NCI-H524 (cell line): Measurements from ENCODE around the gene SNX25.

ENCODE experiments used
- DNase-seq, 2 experiments: peaks; one replicate each; lab custom pipeline; 2025; lab: John Stamatoyannopoulos, UW

Gene SNX25

DNA sequence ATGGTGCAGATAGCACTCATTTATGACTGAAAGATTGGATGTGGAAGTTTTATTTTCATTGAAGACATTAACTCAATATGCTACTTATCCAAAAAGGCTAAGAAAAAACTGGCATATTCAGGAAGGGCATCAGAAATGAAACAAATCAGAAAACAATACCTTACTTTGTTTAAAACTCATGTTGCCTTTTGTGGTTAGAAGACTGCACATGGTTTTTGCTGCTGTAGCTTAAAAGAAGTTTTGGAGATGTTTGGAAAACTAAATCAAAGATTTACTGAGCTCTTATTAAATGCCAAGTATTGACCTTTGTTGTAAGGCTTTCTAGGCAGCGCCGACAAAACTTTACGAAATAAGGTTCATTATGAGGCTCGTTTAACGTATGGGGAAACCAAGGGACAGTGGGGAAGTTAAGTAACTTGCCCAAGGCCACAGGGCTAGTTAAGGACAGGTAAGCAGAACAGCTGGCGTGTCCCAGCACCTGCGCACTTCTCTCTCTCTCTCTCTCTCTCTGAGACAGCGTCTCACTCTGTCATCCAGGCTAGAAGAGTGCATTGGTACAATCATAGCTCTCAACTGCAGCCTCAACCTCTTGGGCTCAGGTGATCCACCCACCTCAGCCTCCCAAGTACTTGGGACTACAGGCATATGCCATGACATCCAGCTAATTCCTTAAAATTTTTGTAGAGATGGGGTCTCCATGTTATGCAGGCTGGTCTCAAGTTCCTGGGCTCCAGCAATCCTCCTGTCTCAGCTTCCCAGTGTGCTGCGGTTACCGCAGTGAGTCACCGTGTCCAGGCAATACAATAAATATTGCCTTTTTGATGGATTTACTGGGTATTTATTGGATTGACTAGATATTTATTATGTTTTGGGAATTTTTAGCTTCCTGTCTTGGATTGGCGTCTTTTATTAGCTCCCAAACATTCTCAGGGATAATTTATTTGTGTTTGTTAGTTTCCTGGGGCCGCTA, 170.2 kb downstream of the SNX25 start:
- DNase-seq: no peak

DNA sequence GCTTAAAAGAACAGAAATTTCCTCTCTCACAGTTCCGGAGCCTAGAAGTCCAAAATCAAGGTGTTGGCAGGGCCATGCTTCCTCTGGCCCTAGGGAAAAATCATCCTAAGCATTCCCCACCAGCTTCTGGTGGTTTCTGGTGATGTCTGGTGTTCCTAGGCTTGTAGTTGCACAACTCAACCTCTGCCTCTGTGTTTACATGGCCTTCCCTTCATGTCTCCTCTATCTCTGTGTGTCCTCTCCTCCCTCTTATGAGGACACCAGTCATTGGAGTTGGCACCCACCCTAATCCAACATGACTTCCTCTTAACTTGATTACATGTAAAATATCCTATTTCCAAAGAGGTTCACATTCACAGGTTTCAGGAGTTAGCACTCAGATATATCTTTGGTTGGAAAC, 170.9 kb downstream of the SNX25 start:
- no peak for DNase-seq

DNA sequence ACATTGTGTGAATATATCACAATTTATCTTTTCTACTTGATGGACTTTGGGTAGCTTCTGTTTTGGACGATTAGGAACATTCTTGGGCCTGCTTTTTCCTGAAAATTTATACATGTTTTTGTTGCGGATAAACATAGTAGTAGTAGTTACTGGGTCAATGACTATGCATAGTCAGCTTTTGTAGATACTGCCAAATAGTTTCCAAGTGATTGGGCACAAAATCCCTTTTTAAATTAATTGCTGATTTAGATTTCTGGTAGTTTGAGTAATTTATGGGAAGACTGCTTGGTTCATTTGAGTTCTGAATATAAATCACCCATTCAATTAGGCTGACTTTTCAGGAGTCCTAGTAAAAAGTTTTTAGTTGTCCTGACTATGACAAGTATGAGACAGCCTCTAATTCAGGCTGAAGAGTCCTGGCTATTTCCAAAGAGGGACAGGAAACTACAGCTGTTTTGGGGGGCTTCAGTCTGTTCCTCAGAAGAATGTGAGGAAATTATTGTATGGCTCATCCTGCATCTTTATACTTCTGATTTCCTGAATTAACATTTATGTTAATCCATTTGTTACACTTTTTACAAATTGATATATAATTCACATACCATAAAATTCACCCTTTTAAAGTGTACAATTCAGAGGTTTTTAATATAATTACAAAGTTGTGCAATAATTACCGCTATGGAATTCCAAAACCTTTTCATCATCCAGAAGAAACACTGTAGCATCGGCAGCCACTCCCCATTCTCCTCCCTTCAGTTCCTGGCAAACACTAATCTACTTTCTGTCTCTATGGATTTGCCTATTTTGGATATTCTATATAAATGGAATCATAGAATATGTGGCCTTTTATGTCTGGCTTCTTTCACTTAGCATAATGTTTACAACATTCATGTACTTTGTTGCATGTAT, 172.1 kb downstream of the SNX25 start:
- DNase-seq: no peak

DNA sequence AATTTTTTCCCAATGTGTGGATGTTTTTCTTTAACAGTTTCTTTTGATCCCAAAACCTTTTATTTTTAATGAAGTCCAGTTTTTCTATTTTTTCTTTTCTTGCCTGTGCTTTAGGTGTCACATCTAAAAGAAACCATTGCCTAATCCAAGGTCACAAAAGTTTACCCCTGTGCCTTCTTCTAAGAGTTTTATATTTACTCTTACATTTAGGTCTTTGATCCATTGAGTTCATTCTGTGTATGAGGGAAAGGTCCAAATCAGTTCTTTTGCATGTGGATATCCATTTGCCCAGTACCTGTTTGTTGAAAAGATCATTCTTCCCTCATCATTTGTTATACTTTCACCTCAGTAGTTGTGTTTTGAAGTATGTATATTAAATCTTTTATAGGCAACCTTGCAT, 173.4 kb downstream of the SNX25 start:
- DNase-seq: no peak

DNA sequence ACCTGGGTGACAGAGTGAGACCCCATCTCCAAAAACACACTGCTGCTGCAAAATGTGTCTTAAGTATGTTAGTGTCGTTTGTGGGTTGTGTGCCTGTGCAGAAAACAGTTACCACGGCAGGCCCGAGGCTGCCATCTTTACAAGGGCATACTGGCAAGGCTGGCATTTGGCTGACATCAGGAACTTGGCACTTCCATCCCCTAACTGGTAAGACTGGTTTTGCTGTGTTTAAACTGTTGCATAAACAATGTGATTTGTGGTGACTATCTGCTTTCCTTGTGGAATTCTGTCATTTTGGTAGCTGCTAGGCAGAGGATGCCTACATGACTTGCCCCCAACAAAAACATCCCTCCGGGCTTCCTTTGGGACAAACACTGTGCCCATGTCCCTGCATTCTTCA, 174.1 kb downstream of the SNX25 start:
- no peak for DNase-seq

DNA sequence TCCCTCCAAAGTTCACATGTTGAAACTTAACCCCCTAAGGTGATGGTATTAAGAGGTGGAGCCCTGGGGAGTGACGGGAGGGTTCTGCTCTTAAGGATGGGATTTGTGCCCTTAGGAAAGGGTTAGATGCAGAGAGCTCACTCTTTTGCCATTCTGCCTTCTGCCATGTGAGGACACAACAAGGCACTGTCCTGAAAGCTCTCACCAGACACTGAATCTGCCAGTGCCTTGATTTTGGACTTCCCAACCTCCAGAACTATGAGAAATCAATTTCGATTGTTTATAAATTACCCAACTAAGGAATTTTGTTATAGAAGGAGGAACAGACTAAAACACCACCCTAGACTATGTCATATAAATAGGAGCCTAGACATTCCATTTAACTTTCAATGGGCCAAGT, 174.7 kb downstream of the SNX25 start:
- DNase-seq: no peak

DNA sequence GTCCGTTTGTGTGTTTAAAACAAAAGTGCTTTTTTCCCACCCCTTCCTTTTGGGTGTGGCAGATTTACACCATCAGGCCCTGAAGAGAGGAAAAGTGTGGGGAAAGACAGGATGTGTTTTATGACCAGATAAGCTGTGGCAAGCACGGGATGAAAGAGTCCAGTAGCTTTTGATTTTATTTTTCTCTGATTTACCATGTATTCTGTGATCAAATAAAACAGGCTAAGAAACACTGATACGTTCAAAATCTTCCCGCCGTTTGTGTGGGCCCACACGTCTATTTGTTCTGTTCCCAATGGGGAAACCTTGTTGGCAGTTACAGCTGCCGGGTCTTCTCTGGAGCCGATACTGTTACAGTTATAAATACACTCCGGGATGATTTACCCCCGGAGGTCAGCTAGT, 175.5 kb downstream of the SNX25 start:
- DNase-seq: no peak

DNA sequence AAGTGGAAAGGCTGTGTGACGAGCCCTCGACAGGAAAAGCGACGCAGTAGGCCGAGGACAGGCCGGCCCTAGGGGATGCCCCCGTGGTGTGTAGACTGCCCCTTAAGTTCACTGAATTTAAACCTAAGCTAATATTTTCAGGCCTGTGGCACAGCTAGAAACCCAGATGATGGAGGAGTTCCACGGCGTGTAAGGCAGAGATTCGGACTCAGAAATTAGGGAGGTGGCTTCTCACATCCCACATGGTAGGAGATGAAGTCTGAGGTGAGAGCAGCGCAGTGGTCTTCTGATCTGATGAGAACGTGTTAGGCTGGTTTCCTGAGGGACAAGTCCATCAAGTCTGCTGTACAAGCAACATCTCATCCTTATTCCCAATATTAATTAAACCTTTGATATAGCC, 178.6 kb downstream of the SNX25 start:
- no peak for DNase-seq

DNA sequence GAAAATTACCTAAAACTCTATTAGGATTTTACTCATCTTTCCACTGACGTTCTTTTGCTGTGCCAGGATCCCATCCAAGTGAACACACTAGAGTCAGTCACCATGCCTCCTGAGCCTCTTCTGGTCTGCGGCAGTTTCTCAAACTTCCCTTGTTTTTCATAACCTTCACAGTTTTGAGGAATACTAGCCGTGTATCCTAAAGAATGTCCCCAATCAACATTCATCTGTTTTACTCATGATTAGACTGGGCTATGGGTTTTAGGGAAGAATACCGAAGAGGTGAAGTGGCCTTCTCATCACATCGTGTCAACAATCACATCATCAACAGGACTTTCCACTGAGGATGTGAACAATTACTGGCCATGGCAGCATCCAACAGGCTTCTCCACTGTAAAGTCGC, 181.5 kb downstream of the SNX25 start:
- DNase-seq: no peak

DNA sequence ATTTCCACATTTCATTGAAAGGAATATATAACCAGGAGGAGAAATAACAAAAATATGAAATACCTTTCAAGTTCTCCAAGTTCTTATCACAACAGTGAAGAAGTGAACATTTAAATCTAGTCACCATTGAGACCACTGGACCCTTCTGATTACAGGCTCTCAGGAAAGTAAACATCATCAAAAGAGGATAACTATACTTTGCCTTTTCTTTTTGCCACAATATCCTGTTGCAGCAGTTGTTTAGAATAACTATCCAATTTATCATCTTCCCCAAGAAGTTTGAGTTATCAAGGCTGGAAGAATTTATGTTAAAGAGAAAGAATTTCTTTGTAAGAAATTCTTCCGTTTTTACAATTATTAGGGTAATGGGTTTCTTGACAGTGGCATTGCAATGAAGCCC, 182.8 kb downstream of the SNX25 start:
- DNase-seq: no peak

DNA sequence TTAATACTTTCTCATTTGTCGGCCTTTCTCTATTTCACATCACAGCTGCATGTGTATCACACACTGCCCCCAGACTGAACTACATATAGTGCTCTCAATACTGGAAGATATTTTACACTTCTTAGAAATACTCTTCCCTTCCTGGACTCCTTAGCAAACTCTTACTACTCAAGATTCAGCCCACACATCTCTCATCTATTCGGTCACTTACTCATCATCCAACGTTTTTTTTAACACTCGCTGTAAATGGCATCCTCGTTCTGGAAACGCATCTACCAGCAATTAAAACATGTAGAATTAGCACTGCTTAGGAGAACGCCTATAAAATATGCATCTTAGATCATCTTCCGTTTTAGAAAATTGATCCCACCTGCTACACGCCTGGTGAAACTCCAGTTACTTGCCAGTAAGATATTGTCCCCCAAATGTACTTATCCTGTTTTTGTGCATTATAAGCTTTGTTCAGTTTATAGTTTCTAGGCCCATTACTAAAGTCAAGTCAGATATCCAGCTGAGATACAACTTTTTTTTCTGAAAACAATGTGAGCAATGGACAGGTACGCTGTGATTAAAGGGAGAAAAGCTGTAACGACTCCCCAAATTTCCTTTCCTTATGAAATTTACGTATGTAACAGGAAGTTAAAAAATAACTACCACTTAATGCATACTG, 185.3 kb downstream of the SNX25 start:
- no peak for DNase-seq

DNA sequence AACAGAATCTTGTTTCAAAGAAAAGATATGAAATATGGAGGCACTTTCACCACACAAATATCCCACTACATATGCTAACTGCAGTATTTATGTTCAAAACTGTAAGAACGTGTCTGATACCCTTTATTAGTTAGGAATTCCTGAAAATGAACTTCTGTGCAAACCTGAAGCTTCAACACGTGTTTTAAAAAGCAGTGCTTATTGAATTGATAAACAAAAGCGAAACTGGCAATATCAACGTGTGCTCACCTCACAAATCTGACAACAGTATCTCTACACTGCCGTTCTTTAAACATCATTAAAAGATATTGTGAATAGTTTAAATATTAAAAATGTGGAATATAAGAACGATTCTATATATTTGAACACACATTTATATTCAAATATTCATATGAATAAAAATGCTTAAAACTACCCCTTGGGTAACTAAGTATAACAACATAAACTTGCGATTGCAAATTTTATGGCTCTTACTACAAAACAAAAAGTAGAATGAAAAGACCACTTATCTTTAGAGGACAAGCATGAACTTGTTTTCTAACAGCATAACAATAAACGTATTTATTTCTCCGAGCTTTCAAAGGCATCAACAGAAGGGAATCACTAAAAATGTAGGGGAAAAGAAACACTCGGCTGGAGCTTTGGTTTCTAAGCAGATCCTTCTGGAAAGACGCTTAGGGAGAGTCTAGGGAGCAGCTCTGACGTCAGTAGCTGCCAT, 186.0 kb downstream of the SNX25 start, which contains the start of gene LRP2BP:
Gene LRP2BP, minus strand, starts transcription at position 687 of the 718 bp plus-strand sequence. CDS start 17,738 bp downstream, outside the sequence.
- DNase-seq: no peak

DNA sequence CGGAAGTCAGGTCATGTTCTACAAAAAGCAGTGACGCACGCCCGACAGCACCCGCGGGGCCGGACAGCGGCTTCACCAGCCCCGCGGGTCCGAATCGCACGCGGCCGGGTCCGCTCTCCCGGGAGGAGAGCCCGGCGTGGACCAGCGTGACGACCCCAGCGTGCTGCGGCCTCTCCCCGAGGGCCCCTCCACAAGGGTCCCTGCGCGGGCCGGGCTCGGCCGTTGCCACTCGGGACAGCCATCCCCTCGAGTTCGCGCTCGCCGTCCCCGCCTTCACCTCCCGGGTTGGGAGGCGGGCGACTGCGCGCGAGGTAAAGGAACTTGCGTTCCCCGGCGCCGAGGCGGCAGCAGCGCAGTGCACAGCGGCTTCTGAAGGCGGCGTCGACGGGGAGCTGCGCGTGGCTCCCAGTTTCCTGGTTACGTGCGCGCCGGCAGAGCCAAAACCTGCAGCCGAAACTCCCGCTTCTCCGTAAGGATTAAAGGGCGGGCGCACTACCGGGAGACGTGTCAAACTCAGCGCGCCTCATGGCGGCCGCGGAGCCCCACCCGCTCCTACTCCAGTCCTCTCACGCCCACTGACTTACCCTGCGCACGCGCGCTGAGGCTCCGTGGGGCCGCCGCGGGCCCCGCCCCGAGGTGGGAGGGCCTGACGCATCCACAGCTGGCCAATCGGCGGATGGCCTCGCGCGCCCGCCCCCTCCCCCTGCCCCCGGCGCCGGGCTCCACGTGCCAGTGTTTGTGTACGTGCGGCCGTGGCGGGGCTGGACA, 186.7 kb downstream of the SNX25 start:
- peak; percentile 90 to 93 for DNase-seq

DNA sequence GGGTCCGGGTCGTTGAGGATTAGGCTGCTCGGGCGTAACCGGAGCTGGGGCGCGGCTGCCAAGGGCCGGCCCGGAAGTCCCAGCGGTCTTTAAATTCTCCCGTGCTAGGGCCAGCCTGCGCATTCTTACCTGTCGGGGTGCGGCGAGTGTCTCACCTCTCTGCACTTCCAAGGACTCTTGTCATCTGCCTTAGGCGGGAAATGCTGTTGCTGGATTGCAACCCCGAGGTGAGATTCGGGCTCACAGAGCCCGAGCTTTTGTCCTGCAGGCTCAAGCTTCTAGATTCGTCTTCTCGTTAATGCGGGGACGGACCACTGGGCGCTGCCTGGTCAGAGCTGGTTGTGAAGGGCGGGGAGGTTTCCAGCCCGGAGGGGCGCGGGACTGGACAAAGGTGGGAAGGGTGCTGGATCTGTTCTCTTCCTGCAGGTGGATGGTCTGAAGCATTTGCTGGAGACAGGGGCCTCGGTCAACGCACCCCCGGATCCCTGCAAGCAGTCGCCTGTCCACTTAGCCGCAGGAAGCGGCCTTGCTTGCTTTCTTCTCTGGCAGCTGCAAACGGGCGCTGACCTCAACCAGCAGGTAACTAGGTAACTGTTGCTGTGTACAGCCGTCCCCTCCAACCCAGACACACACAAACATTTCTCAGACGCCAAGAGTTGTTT, 187.5 kb downstream of the SNX25 start, which contains the start of gene ANKRD37:
Gene ANKRD37, plus strand, starts transcription at position 118 of the 662 bp plus-strand sequence. Its CDS starts 83 bp downstream, at position 201.
- peak in 1 of 2 experiments; percentile 42 for DNase-seq

DNA sequence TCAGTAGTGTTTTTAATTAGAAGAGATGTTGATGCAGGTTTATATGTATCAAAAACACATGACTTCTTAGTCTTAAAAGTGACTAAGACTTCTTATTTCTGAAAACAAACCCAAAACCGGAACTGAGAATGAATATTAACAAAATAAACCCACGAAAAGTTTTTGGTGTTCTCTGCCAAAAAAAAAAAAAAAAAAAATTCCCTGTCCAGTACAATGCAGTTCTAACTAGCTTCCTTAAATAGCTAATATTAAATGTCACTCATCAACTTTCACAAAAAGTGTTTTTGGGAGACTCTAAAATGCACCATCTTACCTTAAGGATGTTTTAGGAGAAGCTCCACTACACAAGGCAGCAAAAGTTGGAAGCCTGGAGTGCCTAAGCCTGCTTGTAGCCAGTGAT, 189.2 kb downstream of the SNX25 start:
- no peak for DNase-seq

DNA sequence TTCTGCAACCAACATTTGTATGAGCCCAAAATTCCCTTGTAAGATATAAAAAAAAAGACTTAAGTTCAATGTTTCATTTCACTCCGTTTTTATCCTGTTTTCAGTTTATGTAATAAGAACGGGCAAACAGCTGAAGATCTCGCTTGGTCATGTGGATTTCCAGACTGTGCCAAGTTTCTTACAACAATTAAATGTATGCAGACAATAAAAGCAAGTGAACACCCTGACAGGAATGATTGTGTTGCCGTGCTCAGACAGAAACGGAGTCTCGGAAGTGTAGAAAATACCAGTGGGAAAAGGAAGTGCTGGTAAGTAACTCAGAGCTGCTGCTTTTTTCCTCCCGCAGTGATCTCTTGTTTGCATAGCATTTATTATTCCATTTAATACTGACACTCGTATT, 190.1 kb downstream of the SNX25 start:
- peak in 1 of 2 experiments; percentile 39 for DNase-seq

DNA sequence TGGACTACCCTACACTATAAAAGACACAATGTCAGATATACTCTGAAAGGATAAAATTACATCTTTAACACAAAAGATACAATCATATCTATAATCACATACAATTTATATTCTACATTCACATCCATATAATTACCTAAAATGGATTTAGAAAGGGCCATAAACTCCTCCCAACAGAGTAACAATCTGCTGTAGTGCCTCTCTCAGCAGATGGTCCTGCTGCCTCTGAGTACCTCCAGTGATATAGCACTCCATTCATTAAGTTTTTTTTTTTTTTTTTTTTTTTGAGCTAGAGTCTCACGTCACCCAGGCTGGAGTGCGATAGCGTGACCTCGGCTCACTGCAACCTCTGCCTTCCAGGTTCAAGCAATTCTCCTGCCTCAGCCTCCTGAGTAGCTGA, 194.6 kb downstream of the SNX25 start:
- DNase-seq: peak; percentile 44 to 76

DNA sequence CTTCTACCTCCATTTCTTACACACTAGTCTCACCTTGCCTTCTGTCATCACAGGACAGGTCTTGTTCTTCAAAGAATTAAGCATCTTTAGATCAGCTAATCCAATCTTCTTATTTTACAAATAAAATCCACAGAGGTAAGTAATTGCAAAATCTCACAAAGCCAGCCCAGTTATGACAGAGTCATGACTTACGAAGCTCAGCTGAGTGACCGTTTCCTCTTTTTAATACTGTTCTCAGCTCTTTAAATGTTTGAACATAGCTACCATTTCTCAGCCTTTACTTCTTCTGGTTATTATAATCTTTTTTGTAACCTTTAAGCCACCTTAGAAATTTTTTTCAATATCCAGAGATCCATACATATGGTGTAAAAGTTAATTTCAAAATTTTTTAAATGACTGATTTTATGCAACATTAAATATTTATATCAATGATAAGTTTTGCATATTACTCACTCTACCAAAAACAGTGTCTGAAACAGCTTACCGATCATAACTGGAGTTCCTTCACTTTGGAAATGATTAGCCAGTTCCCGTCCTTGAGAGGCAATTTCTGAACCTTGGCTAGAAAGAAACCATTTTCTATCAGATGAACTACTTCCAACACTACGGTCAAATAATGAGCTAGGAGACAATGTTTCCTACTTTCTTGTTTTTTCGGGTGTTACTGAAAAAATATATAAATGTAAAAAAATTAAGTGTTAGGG, 196.1 kb downstream of the SNX25 start:
- DNase-seq: no peak

DNA sequence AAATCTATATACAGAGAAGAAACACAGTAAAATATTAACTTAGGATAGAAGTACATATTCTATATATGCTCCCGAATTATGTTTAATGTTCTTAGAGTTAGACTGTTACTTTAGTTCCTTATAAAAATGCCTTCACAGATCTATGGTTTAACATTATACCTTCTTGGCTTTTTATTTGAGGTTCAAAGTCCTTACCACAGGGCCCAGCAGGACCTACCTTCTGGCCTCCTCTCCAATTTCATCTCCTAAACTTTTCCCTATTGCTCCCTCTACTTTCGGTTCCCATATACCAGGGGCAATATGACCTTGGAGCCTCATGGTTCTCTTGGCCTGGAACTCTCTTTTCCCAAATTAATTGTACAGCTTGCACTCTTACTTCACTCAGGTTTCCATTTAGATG, 199.0 kb downstream of the SNX25 start:
- DNase-seq: no peak
